Parathyroid adenoma (tissue), 2 donors: ENCODE data around the gene BFAR.

ENCODE experiments used
- H2AFZ ChIP-seq: fragments of 300-600 bp; sonication (generic); one replicate; pipeline ENCODE4 v1.7.0; 2017; ENCODE audit warnings: antibody characterized with exemption, mild to moderate bottlenecking
- H3K27ac ChIP-seq: fragments of 300-600 bp; sonication (generic); one replicate; pipeline ENCODE4 v1.7.0; 2017
- H3K27me3 ChIP-seq: fragments of 300-600 bp; sonication (generic); one replicate; pipeline ENCODE4 v1.7.0; 2017; ENCODE audit warnings: low read length; ENCODE audit not compliant: control insufficient read depth, insufficient read depth
- H3K36me3 ChIP-seq: fragments of 300-600 bp; sonication (generic); one replicate; pipeline ENCODE4 v1.7.0; 2017; ENCODE audit warnings: low read length; ENCODE audit not compliant: control insufficient read depth, insufficient read depth
- H3K4me1 ChIP-seq: fragments of 300-600 bp; sonication (generic); one replicate; pipeline ENCODE4 v1.7.0; 2017; ENCODE audit warnings: control low read depth
- H3K4me2 ChIP-seq: fragments of 300-600 bp; sonication (generic); one replicate; pipeline ENCODE4 v1.7.0; 2017; ENCODE audit warnings: low read length
- H3K4me3 ChIP-seq: fragments of 300-600 bp; sonication (generic); one replicate; pipeline ENCODE4 v1.7.0; 2017; ENCODE audit warnings: low read depth, low read length
- H3K79me2 ChIP-seq: fragments of 300-600 bp; sonication (generic); one replicate; pipeline ENCODE4 v1.7.0; 2017; ENCODE audit warnings: control low read depth
- H3K9ac ChIP-seq: fragments of 300-600 bp; sonication (generic); one replicate; pipeline ENCODE4 v1.7.0; 2017; ENCODE audit warnings: mild to moderate bottlenecking
- H3K9me3 ChIP-seq: fragments of 300-600 bp; sonication (generic); one replicate; pipeline ENCODE4 v1.7.0; 2017; ENCODE audit warnings: low read length; ENCODE audit not compliant: control insufficient read depth
- CTCF ChIP-seq: fragments of 300-600 bp; sonication (generic); IDR thresholded peaks from one replicate; pipeline ENCODE4 v1.7.0; 2017; ENCODE audit warnings: antibody characterized with exemption, mild to moderate bottlenecking
- donor health status: primary hyperparathyroidism.

The BFAR gene

DNA sequence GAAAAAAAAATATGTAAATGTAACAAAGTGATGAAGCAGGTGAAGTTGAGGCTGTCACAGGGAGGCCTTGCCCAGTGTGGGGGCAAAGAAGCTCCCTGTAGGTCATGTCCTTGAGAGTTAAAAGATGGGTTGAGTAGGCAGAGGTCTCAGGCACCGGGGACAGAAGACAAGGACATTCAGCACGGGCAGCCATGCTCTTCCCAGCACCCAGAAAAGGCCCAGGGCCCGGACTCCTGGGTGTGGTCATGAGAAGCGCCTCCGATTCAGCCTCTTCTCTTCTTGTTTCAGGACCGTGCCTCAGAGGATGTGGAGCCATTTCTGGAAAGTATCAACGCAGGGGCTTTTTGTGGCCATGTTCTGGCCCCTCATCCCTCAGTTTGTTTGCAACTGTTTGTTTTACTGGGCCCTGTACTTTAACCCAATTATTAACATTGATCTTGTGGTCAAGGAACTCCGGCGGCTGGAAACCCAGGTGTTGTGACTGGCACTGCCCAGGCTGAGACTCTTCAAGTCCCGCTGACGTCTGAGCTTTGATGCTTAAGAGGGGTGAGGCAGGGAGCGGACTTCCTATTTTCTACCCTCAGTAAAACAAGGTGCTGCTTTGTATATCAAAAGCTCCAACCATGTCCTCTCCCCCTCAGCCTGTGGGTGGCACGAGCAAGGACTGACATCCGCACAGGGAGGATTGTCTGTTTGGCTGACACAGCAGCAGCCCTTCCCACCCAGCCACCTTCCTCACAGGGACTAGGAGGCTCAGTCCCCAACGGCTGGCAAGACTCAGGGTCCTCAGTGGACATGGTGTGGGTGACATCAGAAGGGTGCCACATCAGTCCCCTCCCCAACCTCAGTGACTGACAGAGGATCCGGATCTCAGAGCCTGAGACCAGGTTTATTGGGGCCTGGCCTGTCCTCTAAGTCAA, 34.9 kb downstream of the BFAR start:
- H3K9me3 ChIP-seq = no peaks in the 10 kb centered on the region
- H3K4me2 ChIP-seq = no peak overlapping the region
- H2AFZ ChIP-seq = no peak overlapping the region
- H3K9ac ChIP-seq = no peak overlapping the region
- H3K27me3 ChIP-seq = no peaks in the 10 kb centered on the region
- no peak overlapping the region for H3K27ac ChIP-seq
- H3K4me3 ChIP-seq = no peak overlapping the region
- no peaks in the 10 kb centered on the region for H3K36me3 ChIP-seq
- H3K4me1 ChIP-seq = no peaks in the 10 kb centered on the region
- no peaks in the 10 kb centered on the region for H3K79me2 ChIP-seq
- no peak for TF ChIP-seq CTCF

DNA sequence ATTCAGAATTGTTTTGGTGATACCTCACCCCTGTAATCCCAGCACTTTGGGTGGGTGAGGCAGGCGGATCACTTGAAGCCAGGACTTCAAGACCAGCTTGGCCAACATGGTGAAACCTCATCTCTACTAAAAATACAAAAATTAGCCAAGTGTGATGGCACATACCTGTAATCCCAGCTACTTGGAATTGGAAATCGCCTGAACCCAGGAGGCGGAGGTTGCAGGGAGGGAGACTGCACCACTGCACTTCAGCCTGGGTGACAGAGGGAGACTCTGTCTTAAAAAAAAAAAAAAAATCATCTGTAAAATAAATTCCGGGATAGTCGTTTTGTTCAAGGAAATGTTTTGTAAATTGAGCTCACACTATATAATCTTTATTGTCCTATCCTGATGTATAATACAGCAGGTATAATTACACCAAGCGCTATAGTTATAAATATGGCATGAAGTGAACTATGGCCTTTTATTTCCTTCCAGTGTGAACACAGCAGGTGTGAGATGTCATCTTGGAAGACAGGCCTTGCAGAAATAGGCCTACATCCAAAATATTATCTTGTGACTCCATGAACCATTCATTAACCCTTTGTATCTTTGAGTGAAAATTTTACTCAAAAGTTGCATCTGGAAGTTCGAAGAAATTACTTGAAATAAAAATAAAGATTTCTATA, 35.9 kb downstream of the BFAR start:
- H3K4me1 ChIP-seq = no peaks in the 10 kb centered on the region
- no peak overlapping the region for H3K4me3 ChIP-seq
- H3K36me3 ChIP-seq = no peaks in the 10 kb centered on the region
- no peak overlapping the region for H3K9ac ChIP-seq
- TF ChIP-seq CTCF = no peak
- no peaks in the 10 kb centered on the region for H3K9me3 ChIP-seq
- no peak overlapping the region for H3K4me2 ChIP-seq
- no peaks in the 10 kb centered on the region for H3K27me3 ChIP-seq
- no peak overlapping the region for H3K27ac ChIP-seq
- H2AFZ ChIP-seq = no peak overlapping the region
- H3K79me2 ChIP-seq = no peaks in the 10 kb centered on the region

GRCh38 chr16:14669776-14670175, 37.0 kb downstream of the BFAR start:
- no peaks in the 10 kb centered on the region for H3K79me2 ChIP-seq
- H3K4me1 ChIP-seq = no peaks in the 10 kb centered on the region
- H3K9me3 ChIP-seq = no peaks in the 10 kb centered on the region
- H3K27ac ChIP-seq = no peak overlapping the region
- H2AFZ ChIP-seq = no peak overlapping the region
- no peak overlapping the region for H3K4me2 ChIP-seq
- no peak overlapping the region for H3K4me3 ChIP-seq
- no peak overlapping the region for H3K9ac ChIP-seq
- no peaks in the 10 kb centered on the region for H3K36me3 ChIP-seq
- H3K27me3 ChIP-seq = no peaks in the 10 kb centered on the region
- TF ChIP-seq CTCF = no peak

DNA sequence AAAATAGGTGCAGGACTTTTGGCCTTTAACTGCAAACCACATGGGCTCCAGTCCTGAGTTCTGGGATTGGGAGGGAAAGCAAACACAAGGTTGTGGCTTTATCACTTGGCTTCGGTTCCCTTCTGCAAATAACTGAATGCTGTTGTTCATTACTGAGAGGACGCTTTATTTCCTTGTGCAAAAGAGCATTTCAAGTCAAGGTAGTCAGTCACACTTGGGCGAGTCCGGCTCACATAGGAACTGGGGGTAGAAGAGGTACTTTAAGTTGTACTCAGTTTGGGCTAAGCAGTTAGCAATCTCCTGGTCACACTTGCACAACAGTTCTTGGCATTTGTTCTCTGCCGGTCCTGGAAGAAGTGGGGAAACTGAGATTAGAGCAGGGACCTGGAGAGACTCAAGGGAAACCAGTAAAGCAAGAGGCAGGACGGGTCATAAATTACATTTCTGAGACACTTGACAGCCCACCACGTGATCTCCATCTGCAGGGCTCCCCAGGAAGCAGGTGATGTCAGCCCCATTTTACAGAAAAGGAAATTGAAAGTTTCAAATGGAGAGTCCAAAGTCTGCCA, 39.7 kb downstream of the BFAR start:
- Histone ChIP-seq H3K27me3 (no peaks in the 10 kb centered on the region), H3K27ac (no peak overlapping the region), H3K36me3 (no peaks in the 10 kb centered on the region), H2AFZ (no peak overlapping the region), H3K9me3 (no peaks in the 10 kb centered on the region), H3K4me1 (no peaks in the 10 kb centered on the region), H3K79me2 (no peaks in the 10 kb centered on the region), H3K9ac (no peak overlapping the region), H3K4me3 (no peak overlapping the region), H3K4me2 (no peak overlapping the region)
- TF ChIP-seq CTCF = no peak
